Measurements from ENCODE around the gene BTRC. TPM values are rescaled to one million over a fixed set of nuclear protein-coding genes. Genes with fewer than 3 reads are reported as not detected.

BTRC gene
- total RNA-seq, 6 experiments from 2014 or later = 4.8 to 8.4 (median 6.5) TPM

GRCh38 chr10:101513733-101514132 lies 159.8 kb downstream of the BTRC start:
- Histone ChIP-seq H3K27me3 (no peaks in the 10 kb centered on the region), H3K27ac (no peak overlapping the region), H3K4me3 (no peak overlapping the region), H3K9me3 (peaks cover 0 to 7% (median 0%) of the 10 kb centered on the region in 4 donors), H3K4me1 (no peaks in the 10 kb centered on the region), H3K36me3 (no peaks in the 10 kb centered on the region)
- ATAC-seq = no peak
- no peak for TF ChIP-seq POLR2A (IDR thresholded peaks at IDR 0.05)
- TF ChIP-seq CTCF (IDR thresholded peaks at IDR 0.05) = no peak
- no peak for DNase-seq
- 97% methylated on average over 2 of the region's 2 CpGs for WGBS (ENCODE audit: insufficient coverage, low coverage, low lambda C conversion rate, missing lambda C conversion rate)
- intact Hi-C loops (cut with DNase I) = no loop called here

GRCh38 chr10:101525848-101526247 lies 171.9 kb downstream of the BTRC start:
- Histone ChIP-seq H3K27ac (no peak overlapping the region), H3K36me3 (peaks cover 0 to 2% (median 0%) of the 10 kb centered on the region in 4 donors), H3K9me3 (no peaks in the 10 kb centered on the region), H3K4me1 (no peaks in the 10 kb centered on the region), H3K4me3 (no peak overlapping the region), H3K27me3 (no peaks in the 10 kb centered on the region)
- TF ChIP-seq CTCF (IDR thresholded peaks at IDR 0.05) (no peak), POLR2A (IDR thresholded peaks at IDR 0.05) (no peak)
- intact Hi-C loops (cut with DNase I) = no loop called here
- WGBS (ENCODE audit: insufficient coverage, low coverage, low lambda C conversion rate, missing lambda C conversion rate) = 93% methylated on average over 5 of the region's 6 CpGs
- ATAC-seq (no peak), DNase-seq (no peak)

- no peak overlapping the region for H3K27ac ChIP-seq
- TF ChIP-seq CTCF (IDR thresholded peaks at IDR 0.05) = no peak
- TF ChIP-seq POLR2A (IDR thresholded peaks at IDR 0.05) = no peak
- DNase-seq = no peak
Observed at GRCh38 chr10:101529207-101529606, 175.2 kb downstream of the BTRC start.

GRCh38 chr10:101529725-101530553 lies 176.0 kb downstream of the BTRC start:
- H3K9me3 ChIP-seq = no peaks in the 10 kb centered on the region
- intact Hi-C loops (cut with DNase I) = no loop called here
- no peaks in the 10 kb centered on the region for H3K4me1 ChIP-seq
- TF ChIP-seq POLR2A (IDR thresholded peaks at IDR 0.05) = no peak
- no peak for TF ChIP-seq CTCF (IDR thresholded peaks at IDR 0.05)
- no peaks in the 10 kb centered on the region for H3K27me3 ChIP-seq
- no peak overlapping the region for H3K27ac ChIP-seq
- ATAC-seq = no peak
- H3K4me3 ChIP-seq = no peak overlapping the region
- WGBS (ENCODE audit: insufficient coverage, low coverage, low lambda C conversion rate, missing lambda C conversion rate) = 83% methylated on average over 4 of the region's 4 CpGs
- no peaks in the 10 kb centered on the region for H3K36me3 ChIP-seq
- no peak for DNase-seq

More at GRCh38 chr10:101529207-101529606, 175.2 kb downstream of the BTRC start:
- no peaks in the 10 kb centered on the region for H3K9me3 ChIP-seq
- intact Hi-C loops (cut with DNase I) = no loop called here
- H3K4me1 ChIP-seq = no peaks in the 10 kb centered on the region
- 74% methylated on average over 1 of the region's 1 CpG for WGBS (ENCODE audit: insufficient coverage, low coverage, low lambda C conversion rate, missing lambda C conversion rate)
- H3K4me3 ChIP-seq = no peak overlapping the region
- no peaks in the 10 kb centered on the region for H3K36me3 ChIP-seq
- ATAC-seq = no peak
- no peaks in the 10 kb centered on the region for H3K27me3 ChIP-seq

All from right lobe of liver (tissue), 6 donors.